SK-N-SH (cell line): Measurements from ENCODE around the gene RABGAP1L. TPM values are rescaled to one million over a fixed set of nuclear protein-coding genes. Genes with fewer than 3 reads are reported as not detected.

ENCODE experiments used
- CTCF ChIA-PET: fragments of 300-600, 350-600 bp; formaldehyde crosslinking; extraction: SDS; loops from one replicate; lab custom pipeline; 2021; lab: Yijun Ruan, JAX
- POLR2A ChIA-PET: fragments of 350-600 bp; sonication (Branson Sonifier 250); formaldehyde crosslinking; extraction: SDS; loops from one replicate; lab custom pipeline; 2020; ENCODE audit warnings: antibody characterized with exemption, inconsistent platforms; lab: Yijun Ruan, JAX
- DNase-seq: peaks from one replicate; pipeline ENCODE4 v3.0.0; 2012
- H2AFZ ChIP-seq: fragments of 200-600 bp; sonication (generic); 2 replicates; pipeline ENCODE4 v1.8.1; 2016; ENCODE audit warnings: antibody characterized with exemption, mild to moderate bottlenecking, low read depth
- H3F3A ChIP-seq: fragments of 200-600 bp; sonication (generic); replicated peaks from 2 replicates; pipeline ENCODE3; 2016; ENCODE audit warnings: antibody characterized with exemption, mild to moderate bottlenecking; ENCODE audit not compliant: insufficient read depth
- H3K27ac ChIP-seq, 2 experiments: fragments of 200-500 bp in 1 of 2; fragments of 200-600 bp in 1 of 2; sonication (Bioruptor generic) in 1 of 2; sonication (generic), shearing (Covaris generic) in 1 of 2; 2 replicates each; pipeline versions ENCODE4 v1.5.1 to v1.6.1; 2014 to 2016; ENCODE audit warnings: low read depth in 2 of 2, inconsistent platforms in 1 of 2, low read length in 1 of 2, mild to moderate bottlenecking in 1 of 2, mixed read lengths in 1 of 2
- H3K27me3 ChIP-seq: fragments of 200-600 bp; sonication (generic), shearing (Covaris generic); 2 replicates; pipeline ENCODE4 v1.6.1; 2016; ENCODE audit warnings: mixed run types; ENCODE audit not compliant: insufficient read depth
- H3K36me3 ChIP-seq, 2 experiments: fragments of 200-500 bp in 1 of 2; fragments of 200-600 bp in 1 of 2; sonication (Bioruptor generic) in 1 of 2; sonication (generic) in 1 of 2; replicated peaks in 1 of 2; 2 replicates each; pipeline versions ENCODE3 to v1.5.1; 2014 to 2016; ENCODE audit warnings: low read length in 1 of 2, mild to moderate bottlenecking in 1 of 2; ENCODE audit not compliant: insufficient read depth in 2 of 2, control insufficient read depth in 1 of 2
- H3K4me1 ChIP-seq, 2 experiments: fragments of 200-500 bp in 1 of 2; fragments of 200-600 bp in 1 of 2; sonication (Bioruptor generic) in 1 of 2; sonication (generic), shearing (Covaris generic) in 1 of 2; 2 replicates each; pipeline versions ENCODE4 v1.5.1 to v1.6.1; 2014 to 2016; ENCODE audit warnings: low read depth in 1 of 2, low read length in 1 of 2, mixed run types in 1 of 2; ENCODE audit not compliant: insufficient read depth in 2 of 2, control insufficient read depth in 1 of 2
- H3K4me2 ChIP-seq: fragments of 200-600 bp; sonication (generic), shearing (Covaris generic); 2 replicates; pipeline ENCODE4 v1.6.1; 2017; ENCODE audit warnings: mixed run types
- H3K4me3 ChIP-seq, 2 experiments: fragments of 200-500 bp in 1 of 2; fragments of 200-600 bp in 1 of 2; sonication (Bioruptor generic) in 1 of 2; sonication (generic), shearing (Covaris generic) in 1 of 2; 2 replicates each; pipeline versions ENCODE4 v1.5.1 to v1.8.1; 2014 to 2016; ENCODE audit warnings: low read depth in 2 of 2, inconsistent platforms in 1 of 2, low read length in 1 of 2, mild to moderate bottlenecking in 1 of 2, mixed read lengths in 1 of 2, moderate library complexity in 1 of 2
- H3K79me2 ChIP-seq: fragments of 200-600 bp; sonication (generic); 2 replicates; pipeline ENCODE4 v1.8.1; 2017; ENCODE audit warnings: mild to moderate bottlenecking; ENCODE audit not compliant: insufficient read depth
- H3K9ac ChIP-seq: fragments of 200-600 bp; sonication (generic); 2 replicates; pipeline ENCODE4 v1.6.1; 2017; ENCODE audit warnings: mixed run types
- H3K9me2 ChIP-seq: fragments of 200-600 bp; sonication (generic); 2 replicates; pipeline ENCODE4 v1.6.1; 2017; ENCODE audit warnings: mixed run types
- H3K9me3 ChIP-seq: fragments of 200-600 bp; sonication (generic); 2 replicates; pipeline ENCODE4 v1.6.1; 2017; ENCODE audit warnings: mixed run types, mild to moderate bottlenecking, moderate library complexity
- H4K20me1 ChIP-seq: fragments of 200-600 bp; sonication (generic); 2 replicates; pipeline ENCODE4 v1.6.1; 2017; ENCODE audit warnings: mild to moderate bottlenecking, mixed run types; ENCODE audit not compliant: insufficient read depth
- ELF1 ChIP-seq: IDR thresholded peaks from 2 replicates; pipeline ENCODE4 v1.4.0; 2012
- EP300 ChIP-seq, 2 experiments: IDR thresholded peaks; 2 replicates each; pipeline versions ENCODE4 v1.4.0 to v1.6.1; 2012; ENCODE audit warnings: borderline replicate concordance in 1 of 2, low read depth in 1 of 2, low read length in 1 of 2
- EZH2phosphoT487 ChIP-seq: fragments of 200-600 bp; sonication (generic); IDR thresholded peaks from 2 replicates; pipeline ENCODE4 v1.6.1; 2017; ENCODE audit warnings: low read depth, mixed run types, mild to moderate bottlenecking, antibody characterized with exemption, moderate library complexity, borderline replicate concordance
- FOSL2 ChIP-seq: IDR thresholded peaks from 2 replicates; pipeline ENCODE4 v1.4.0; 2012; ENCODE audit warnings: low read depth, mild to moderate bottlenecking, moderate library complexity, borderline replicate concordance
- FOXM1 ChIP-seq: IDR thresholded peaks from 2 replicates; pipeline ENCODE4 v1.4.0; 2012; ENCODE audit warnings: low read depth, mild to moderate bottlenecking
- GABPA ChIP-seq: IDR thresholded peaks from 2 replicates; pipeline ENCODE4 v1.4.0; 2012; ENCODE audit warnings: low read depth, mild to moderate bottlenecking
- MAX ChIP-seq: IDR thresholded peaks from 2 replicates; pipeline ENCODE4 v1.4.0; 2012; ENCODE audit warnings: low read depth
- MXI1 ChIP-seq: IDR thresholded peaks from 2 replicates; pipeline ENCODE4 v1.6.1; 2012; ENCODE audit warnings: mild to moderate bottlenecking, low read depth, low read length, improper control_type of control experiment
- NRF1 ChIP-seq: IDR thresholded peaks from 2 replicates; pipeline ENCODE4 v1.6.1; 2012; ENCODE audit warnings: low read depth, mild to moderate bottlenecking, low read length
- POLR2AphosphoS5 ChIP-seq: IDR thresholded peaks from 2 replicates; pipeline ENCODE4 v1.6.1; 2012; ENCODE audit warnings: low read depth, low read length
- RCOR1 ChIP-seq: fragments of 150-350 bp; IDR thresholded peaks from 2 replicates; pipeline ENCODE4 v1.6.1; 2017; ENCODE audit warnings: antibody characterized with exemption, low read length
- RXRA ChIP-seq: IDR thresholded peaks from 2 replicates; pipeline ENCODE4 v1.4.0; 2012; ENCODE audit warnings: low read depth, mild to moderate bottlenecking, borderline replicate concordance
- SIN3A ChIP-seq: IDR thresholded peaks from 2 replicates; pipeline ENCODE4 v1.6.1; 2012; ENCODE audit warnings: low read depth, mild to moderate bottlenecking, low read length, moderate library complexity, borderline replicate concordance
- SMC3 ChIP-seq: IDR thresholded peaks from 2 replicates; pipeline ENCODE4 v1.6.1; 2012; ENCODE audit warnings: low read depth, low read length, improper control_type of control experiment
- TAF1 ChIP-seq: IDR thresholded peaks from 2 replicates; pipeline ENCODE4 v1.6.1; 2012; ENCODE audit warnings: low read depth, mild to moderate bottlenecking, low read length, moderate library complexity, borderline replicate concordance
- TEAD4 ChIP-seq: IDR thresholded peaks from 2 replicates; pipeline ENCODE4 v1.4.0; 2012; ENCODE audit warnings: mild to moderate bottlenecking, borderline replicate concordance; ENCODE audit not compliant: insufficient read depth
- USF2 ChIP-seq: fragments of 150-350 bp; IDR thresholded peaks from 2 replicates; pipeline ENCODE4 v1.6.1; 2017; ENCODE audit warnings: antibody characterized with exemption, low read length, low read depth, borderline replicate concordance
- YY1 ChIP-seq: IDR thresholded peaks from 2 replicates; pipeline ENCODE4 v1.4.0; 2012; ENCODE audit warnings: low read depth, mild to moderate bottlenecking
- ZBTB33 ChIP-seq: IDR thresholded peaks from 2 replicates; pipeline ENCODE4 v1.4.0; 2012; ENCODE audit warnings: low read depth, borderline replicate concordance
- WGBS: methylation state at CpG from one replicate; pipeline ENCODE4 v1.1.6; 2017; ENCODE audit warnings: low lambda C conversion rate; 5-methylcytosine and 5-hydroxymethylcytosine counted together
- polyA plus RNA-seq, 3 experiments: library from polyadenylated mRNA; depleted of rRNA; stranded (reverse); fragments of >200 nt; gene quantifications; 2 replicates each; pipeline ENCODE4 v1.2.3, GENCODE V29; 2012

RABGAP1L gene
- polyA plus RNA-seq, 1 of the 3 experiments (the other 2 are of a cell fraction): 7.2 TPM

- CTCF ChIA-PET: no interaction called here
- Histone ChIP-seq H3K27ac (no peak overlapping the region), H3K4me3 (no peak overlapping the region), H3K9me3 (no peaks in the 10 kb centered on the region), H3K79me2 (no peaks in the 10 kb centered on the region), H3K36me3 (no peaks in the 10 kb centered on the region), H3K4me1 (no peaks in the 10 kb centered on the region), H2AFZ (no peak overlapping the region), H3K4me2 (no peak overlapping the region), H3K9ac (no peak overlapping the region), H3F3A (no peaks in the 10 kb centered on the region), H4K20me1 (no peaks in the 10 kb centered on the region), H3K27me3 (no peaks in the 10 kb centered on the region), H3K9me2 (no peaks in the 10 kb centered on the region)
- POLR2A ChIA-PET: no interaction called here
- no peak for TF ChIP-seq ELF1
- TF ChIP-seq RCOR1: no peak
- no peak for TF ChIP-seq MXI1
- TF ChIP-seq EZH2phosphoT487: no peak
- no peak for TF ChIP-seq SIN3A
- TF ChIP-seq YY1: no peak
- TF ChIP-seq SMC3: no peak
- no peak for DNase-seq
Measured at GRCh38 chr1:174352117-174352516, 192.8 kb downstream of the RABGAP1L start.

- H4K20me1 ChIP-seq: no peaks in the 10 kb centered on the region
- CTCF ChIA-PET: interaction anchor here (0.9 to 1.2 kb wide), 2 partner anchors 11 to 89 kb away, joined by 3 read pairs; no protein-coding TSS in a partner anchor
- no peaks in the 10 kb centered on the region for H3K9me3 ChIP-seq
- no peak overlapping the region for H3K4me2 ChIP-seq
- H3K4me3 ChIP-seq: no peak overlapping the region
- H3F3A ChIP-seq: no peaks in the 10 kb centered on the region
- TF ChIP-seq POLR2AphosphoS5: no peak
- TF ChIP-seq FOXM1: no peak
- no peak for TF ChIP-seq MXI1
- H3K27me3 ChIP-seq: no peaks in the 10 kb centered on the region
- no peak overlapping the region for H3K27ac ChIP-seq
- DNase-seq: no peak
- POLR2A ChIA-PET: no interaction called here
- H3K36me3 ChIP-seq: no peaks in the 10 kb centered on the region
- H3K79me2 ChIP-seq: no peaks in the 10 kb centered on the region
- no peak overlapping the region for H2AFZ ChIP-seq
- no peaks in the 10 kb centered on the region for H3K9me2 ChIP-seq
- H3K9ac ChIP-seq: no peak overlapping the region
- 98% methylated on average over 3 of the region's 3 CpGs for WGBS
- no peaks in the 10 kb centered on the region for H3K4me1 ChIP-seq
Measured at GRCh38 chr1:174352883-174353608, 193.7 kb downstream of the RABGAP1L start.

GRCh38 chr1:174358344-174358743 lies 199.0 kb downstream of the RABGAP1L start:
- Histone ChIP-seq H4K20me1 (no peaks in the 10 kb centered on the region), H3K79me2 (no peaks in the 10 kb centered on the region), H3K36me3 (no peaks in the 10 kb centered on the region), H2AFZ (no peak overlapping the region), H3K4me2 (no peak overlapping the region), H3K9ac (no peak overlapping the region), H3K9me3 (no peaks in the 10 kb centered on the region), H3K27me3 (no peaks in the 10 kb centered on the region), H3K4me1 (no peaks in the 10 kb centered on the region; a peak in 1 of 4 replicates), H3F3A (no peaks in the 10 kb centered on the region), H3K27ac (no peak overlapping the region), H3K9me2 (no peaks in the 10 kb centered on the region), H3K4me3 (no peak overlapping the region)
- CTCF ChIA-PET: no interaction called here
- DNase-seq: no peak
- POLR2A ChIA-PET: no interaction called here
- 79% methylated on average over 2 of the region's 3 CpGs for WGBS
- TF ChIP-seq TAF1 (no peak), TEAD4 (no peak), GABPA (no peak), RXRA (no peak), YY1 (no peak), EP300 (IDR thresholded peaks at IDR 0.05; ENCODE audit: borderline replicate concordance in 1 of 2, low read depth in 1 of 2, low read length in 1 of 2) (no peak), ZBTB33 (no peak), NRF1 (no peak), USF2 (no peak), FOSL2 (no peak), MAX (no peak)
